H1 (cell line): ENCODE measurements around the gene SLC6A12. TPM values are rescaled to one million over a fixed set of nuclear protein-coding genes. Genes with fewer than 3 reads are reported as not detected.
A peak's percentile ranks its signal among the peaks of the same experiment; 100 is the strongest.

Source experiments
- CTCF ChIA-PET: fragments of 300-600 bp; sonication (Branson Sonifier 250); formaldehyde crosslinking; loops from one replicate; lab custom pipeline; 2021; ENCODE audit not compliant: partially characterized antibody; lab: Charles Lee
- POLR2A ChIA-PET: fragments of 300-600 bp; sonication (Branson Sonifier 250); formaldehyde crosslinking; loops from one replicate; lab custom pipeline; 2021; ENCODE audit warnings: inconsistent platforms; ENCODE audit not compliant: partially characterized antibody; lab: Charles Lee
- DNase-seq, 2 experiments: peaks; one replicate each; pipeline versions ENCODE4 v3.0.0 to v3.0.0-alpha.2; 2010 to 2022; ENCODE audit warnings: low spot score in 2 of 2, low read depth in 1 of 2, mixed read lengths in 1 of 2
- FAIRE-seq: peaks from 2 replicates; lab custom pipeline; 2011; peaks lifted over from hg19 to GRCh38; lab: Jason Lieb, UNC
- H2AFZ ChIP-seq: 2 replicates; pipeline ENCODE4 v1.8.1; 2012; ENCODE audit warnings: low read length, inconsistent platforms
- H2AK5ac ChIP-seq: 2 replicates; pipeline ENCODE4 v1.6.1; 2013; ENCODE audit warnings: low read depth, low read length
- H2BK120ac ChIP-seq: replicated peaks from 2 replicates; pipeline ENCODE3; 2013; ENCODE audit warnings: low read depth, low read length, inconsistent platforms
- H2BK12ac ChIP-seq: 2 replicates; pipeline ENCODE4 v1.6.1; 2013; ENCODE audit warnings: low read depth, low read length
- H2BK15ac ChIP-seq: 2 replicates; pipeline ENCODE4 v1.6.1; 2013; ENCODE audit warnings: low read length
- H2BK20ac ChIP-seq: 2 replicates; pipeline ENCODE4 v1.6.1; 2013; ENCODE audit warnings: low read length
- H2BK5ac ChIP-seq: 2 replicates; pipeline ENCODE4 v1.6.1; 2013; ENCODE audit warnings: low read depth, low read length
- H3K14ac ChIP-seq: 2 replicates; pipeline ENCODE4 v1.6.1; 2013; ENCODE audit warnings: inconsistent platforms; ENCODE audit not compliant: insufficient read length
- H3K18ac ChIP-seq: 2 replicates; pipeline ENCODE4 v1.6.1; 2013; ENCODE audit warnings: low read length; ENCODE audit errors: extremely low read depth
- H3K23ac ChIP-seq: 2 replicates; pipeline ENCODE4 v1.6.1; 2013; ENCODE audit warnings: inconsistent platforms; ENCODE audit not compliant: insufficient read length
- H3K23me2 ChIP-seq: 2 replicates; pipeline ENCODE4 v1.6.1; 2013; ENCODE audit warnings: low read depth, low read length
- H3K27ac ChIP-seq: 2 replicates; pipeline ENCODE4 v1.6.1; 2011; ENCODE audit warnings: low read depth, low read length, inconsistent platforms
- H3K27me3 ChIP-seq, 4 experiments: replicated peaks in 1 of 4; 1 replicate in 1 of 4; 2 replicates in 3 of 4; pipeline versions ENCODE4 v1.6.1 to v1.8.1; 2011 to 2013; ENCODE audit warnings: low read length in 3 of 4, mild to moderate bottlenecking in 3 of 4, inconsistent platforms in 2 of 4, mixed read lengths in 2 of 4, moderate library complexity in 1 of 4; ENCODE audit not compliant: control insufficient read depth in 3 of 4, insufficient read depth in 3 of 4; ENCODE audit errors: extremely low read depth in 1 of 4
- H3K36me3 ChIP-seq, 4 experiments: 2 replicates each; pipeline versions ENCODE4 v1.6.1 to v1.8.1; 2011 to 2013; ENCODE audit warnings: mild to moderate bottlenecking in 4 of 4, low read length in 3 of 4, moderate library complexity in 2 of 4, control low read depth in 1 of 4, inconsistent platforms in 1 of 4; ENCODE audit not compliant: insufficient read depth in 4 of 4, control insufficient read depth in 2 of 4
- H3K4ac ChIP-seq: replicated peaks from 2 replicates; pipeline ENCODE3; 2013; ENCODE audit warnings: low read length, low read depth, mixed read lengths, inconsistent platforms; ENCODE audit not compliant: insufficient read length
- H3K4me1 ChIP-seq, 4 experiments: replicated peaks in 1 of 4; 1 replicate in 1 of 4; 2 replicates in 3 of 4; pipeline versions ENCODE4 v1.6.1 to v1.8.1; 2011 to 2013; ENCODE audit warnings: low read length in 3 of 4, inconsistent platforms in 2 of 4, mixed read lengths in 1 of 4; ENCODE audit not compliant: insufficient read depth in 4 of 4, control insufficient read depth in 3 of 4
- H3K4me2 ChIP-seq, 2 experiments: 2 replicates each; pipeline versions ENCODE4 v1.6.1 to v1.8.1; 2011 to 2013; ENCODE audit warnings: low read depth in 2 of 2, low read length in 2 of 2, control low read depth in 1 of 2, inconsistent platforms in 1 of 2, mild to moderate bottlenecking in 1 of 2; ENCODE audit not compliant: insufficient read depth in 1 of 2
- H3K4me3 ChIP-seq, 4 experiments: fragments of 200-600, 300-600 bp in 1 of 4; sonication (generic), shearing (Covaris generic), sonication (Bioruptor Twin) in 1 of 4; 2 replicates each; pipeline versions ENCODE4 v1.5.1 to v1.8.1; 2011 to 2016; ENCODE audit warnings: low read length in 4 of 4, low read depth in 3 of 4, control low read depth in 2 of 4, inconsistent platforms in 2 of 4, mild to moderate bottlenecking in 2 of 4, mixed read lengths in 1 of 4, moderate library complexity in 1 of 4; ENCODE audit not compliant: insufficient read depth in 2 of 4; ENCODE audit errors: extremely low read depth in 1 of 4
- H3K56ac ChIP-seq: replicated peaks from 2 replicates; pipeline ENCODE3; 2013; ENCODE audit warnings: low read depth, mild to moderate bottlenecking, mixed read lengths, low read length, inconsistent platforms; ENCODE audit not compliant: insufficient read length
- H3K79me1 ChIP-seq: 2 replicates; pipeline ENCODE4 v1.6.1; 2013; ENCODE audit warnings: low read depth, low read length, control low read depth
- H3K79me2 ChIP-seq, 2 experiments: 2 replicates each; pipeline versions ENCODE4 v1.6.1 to v1.8.1; 2012 to 2013; ENCODE audit warnings: low read length in 2 of 2, mild to moderate bottlenecking in 2 of 2, inconsistent platforms in 1 of 2; ENCODE audit not compliant: insufficient read depth in 2 of 2, control insufficient read depth in 1 of 2
- H3K9ac ChIP-seq, 4 experiments: replicated peaks in 1 of 4; 1 replicate in 1 of 4; 2 replicates in 3 of 4; pipeline versions ENCODE4 v1.6.1 to v1.8.1; 2011 to 2013; ENCODE audit warnings: low read depth in 3 of 4, low read length in 3 of 4, control low read depth in 2 of 4, mild to moderate bottlenecking in 2 of 4, moderate library complexity in 2 of 4, inconsistent platforms in 1 of 4; ENCODE audit errors: extremely low read depth in 1 of 4
- H3K9me3 ChIP-seq, 2 experiments: 2 replicates each; pipeline versions ENCODE4 v1.6.1 to v1.8.1; 2012 to 2013; ENCODE audit warnings: mild to moderate bottlenecking in 2 of 2, moderate library complexity in 2 of 2, control low read depth in 1 of 2, inconsistent platforms in 1 of 2, low read depth in 1 of 2, low read length in 1 of 2, mixed read lengths in 1 of 2; ENCODE audit not compliant: insufficient read depth in 2 of 2
- H4K20me1 ChIP-seq, 2 experiments: replicated peaks in 1 of 2; 2 replicates each; pipeline versions ENCODE3 to v1.8.1; 2011 to 2013; ENCODE audit warnings: inconsistent platforms in 2 of 2, low read length in 2 of 2, mild to moderate bottlenecking in 1 of 2; ENCODE audit not compliant: insufficient read depth in 2 of 2, control insufficient read depth in 1 of 2
- H4K5ac ChIP-seq: 2 replicates; pipeline ENCODE4 v1.6.1; 2013; ENCODE audit warnings: low read length, low read depth, mixed read lengths, inconsistent platforms; ENCODE audit not compliant: insufficient read length
- H4K8ac ChIP-seq: 2 replicates; pipeline ENCODE4 v1.8.0; 2013; ENCODE audit warnings: mild to moderate bottlenecking, moderate library complexity, low read length, inconsistent platforms; ENCODE audit not compliant: insufficient read depth; ENCODE audit errors: extremely low read depth
- H4K91ac ChIP-seq: replicated peaks from 2 replicates; pipeline ENCODE3; 2013; ENCODE audit warnings: low read length, mixed read lengths, inconsistent platforms; ENCODE audit not compliant: insufficient read length
- ATF2 ChIP-seq: IDR thresholded peaks from 2 replicates; pipeline ENCODE4 v1.6.1; 2012; ENCODE audit warnings: low read length, inconsistent platforms
- BACH1 ChIP-seq: IDR thresholded peaks from 2 replicates; pipeline ENCODE4 v1.6.1; 2012; ENCODE audit warnings: low read length, improper control_type of control experiment
- MAX ChIP-seq: IDR thresholded peaks from 2 replicates; pipeline ENCODE4 v1.6.1; 2012; ENCODE audit warnings: inconsistent platforms
- POLR2A ChIP-seq, 2 experiments: IDR thresholded peaks; 1 replicate in 1 of 2; 2 replicates in 1 of 2; pipeline ENCODE4 v1.6.1; 2011; ENCODE audit warnings: low read depth in 2 of 2, low read length in 2 of 2, mild to moderate bottlenecking in 2 of 2; ENCODE audit errors: control extremely low read depth in 1 of 2
- SRF ChIP-seq: IDR thresholded peaks from 2 replicates; pipeline ENCODE4 v1.6.1; 2011; ENCODE audit warnings: mild to moderate bottlenecking, low read depth, low read length, moderate library complexity
- TCF12 ChIP-seq: IDR thresholded peaks from 2 replicates; pipeline ENCODE4 v1.6.1; 2011; ENCODE audit warnings: low read depth, mild to moderate bottlenecking, low read length
- YY1 ChIP-seq: IDR thresholded peaks from 2 replicates; pipeline ENCODE4 v1.6.1; 2011; ENCODE audit warnings: low read depth, mild to moderate bottlenecking, low read length
- WGBS, 2 experiments: shearing (Covaris generic) in 1 of 2; methylation state at CpG; one replicate each; pipeline versions ENCODE4 v1.1.6 to v1.1.7; 2013 to 2015; ENCODE audit warnings: low lambda C conversion rate in 2 of 2, mixed read lengths in 2 of 2, inconsistent platforms in 1 of 2, low coverage in 1 of 2, missing lambda C conversion rate in 1 of 2; ENCODE audit not compliant: insufficient replicate concordance in 2 of 2, insufficient coverage in 1 of 2, insufficient read length in 1 of 2; ENCODE audit errors: extremely low coverage in 1 of 2, missing lambda C conversion rate in 1 of 2; 5-methylcytosine and 5-hydroxymethylcytosine counted together
- polyA plus RNA-seq, 7 experiments: library from polyadenylated mRNA; depleted of rRNA in 3 of 7; stranded (reverse) in 5 of 7; unstranded in 2 of 7; fragments of >200 nt in 5 of 7; fragments of 200-250 nt in 2 of 7; gene quantifications; 1 replicate in 5 of 7; 2 replicates in 1 of 7; 4 replicates in 1 of 7; pipeline versions ENCODE4 v1.2.1 to v1.2.3, GENCODE V29; 2011 to 2013; ENCODE audit warnings: missing spikeins in 2 of 7, mixed read lengths in 2 of 7
- total RNA-seq: library from RNA; stranded (reverse); fragmentation: NEBNext Ultra II Directional; extraction: Animal tissue kit (Norgen Biotek cat#: 25700); gene quantifications from 2 replicates; pipeline ENCODE4 v1.2.1, GENCODE V29; 2021

The SLC6A12 gene
- total and polyA plus RNA-seq, 2 of the 8 experiments (the other 6 are each of a cell fraction or from before 2014, with no cell fraction given): 0.70 to 1.1 TPM

GRCh38 chr12:238736-239398, 24.9 kb upstream of the SLC6A12 start:
- WGBS, 2 experiments: 84% methylated on average over 15 of the region's 19 CpGs; no CpG with 5 or more reads in 1 of the 2 experiments
- Histone ChIP-seq H3K14ac (no peak overlapping the region), H4K8ac (no peak overlapping the region; the same call in 1 of the 2 replicates)
- no peak for DNase-seq
- TF ChIP-seq BACH1 (no peak), ATF2 (no peak), MAX (no peak), SRF (no peak), YY1 (no peak), TCF12 (no peak), POLR2A (IDR thresholded peaks at IDR 0.05; ENCODE audit: control extremely low read depth in 1 of 2, low read depth in 2 of 2, low read length in 2 of 2) (no peak)
- TF ChIP-seq, all 59 proteins: peak for 0
- Histone ChIP-seq H3K4me3 (no peak overlapping the region), H3K27me3 (no peaks in the 10 kb centered on the region), H2AFZ (no peak overlapping the region), H3K18ac (no peak overlapping the region), H2BK12ac (no peak overlapping the region), H3K4ac (no peak overlapping the region), H4K5ac (no peak overlapping the region), H3K79me2 (no peaks in the 10 kb centered on the region), H4K20me1 (no peaks in the 10 kb centered on the region), H3K9ac (no peak overlapping the region), H3K23ac (no peak overlapping the region), H3K4me2 (no peak overlapping the region), H2BK15ac (no peak overlapping the region), H3K27ac (no peak overlapping the region), H2BK20ac (no peak overlapping the region), H3K9me3 (peaks cover 8 to 13% of the 10 kb centered on the region in 2 experiments), H2AK5ac (0 out of 2 replicates have a peak overlapping the region, but pooled peaks have one; percentile 4), H4K91ac (no peak overlapping the region), H3K79me1 (no peaks in the 10 kb centered on the region), H3K36me3 (no peaks in the 10 kb centered on the region), H3K4me1 (no peaks in the 10 kb centered on the region), H3K23me2 (no peaks in the 10 kb centered on the region), H2BK5ac (no peak overlapping the region), H2BK120ac (no peak overlapping the region), H3K56ac (no peak overlapping the region)
- POLR2A ChIA-PET: no interaction called here
- FAIRE-seq: no peak
- CTCF ChIA-PET: interaction anchor here (1.2 to 2.5 kb wide), 2 partner anchors 19 to 53 kb away, joined by 3 to 11 read pairs; no protein-coding TSS in a partner anchor
